ENCODE data around the gene GSK3A. TPM values are rescaled to one million over a fixed set of nuclear protein-coding genes. Genes with fewer than 3 reads are reported as not detected.

GSK3A gene
- total and polyA plus RNA-seq, 9 of the 15 experiments (the other 6 are each of a cell fraction or from before 2014, with no cell fraction given) = 0.62 to 90.7 (median 33.3) TPM

DNA sequence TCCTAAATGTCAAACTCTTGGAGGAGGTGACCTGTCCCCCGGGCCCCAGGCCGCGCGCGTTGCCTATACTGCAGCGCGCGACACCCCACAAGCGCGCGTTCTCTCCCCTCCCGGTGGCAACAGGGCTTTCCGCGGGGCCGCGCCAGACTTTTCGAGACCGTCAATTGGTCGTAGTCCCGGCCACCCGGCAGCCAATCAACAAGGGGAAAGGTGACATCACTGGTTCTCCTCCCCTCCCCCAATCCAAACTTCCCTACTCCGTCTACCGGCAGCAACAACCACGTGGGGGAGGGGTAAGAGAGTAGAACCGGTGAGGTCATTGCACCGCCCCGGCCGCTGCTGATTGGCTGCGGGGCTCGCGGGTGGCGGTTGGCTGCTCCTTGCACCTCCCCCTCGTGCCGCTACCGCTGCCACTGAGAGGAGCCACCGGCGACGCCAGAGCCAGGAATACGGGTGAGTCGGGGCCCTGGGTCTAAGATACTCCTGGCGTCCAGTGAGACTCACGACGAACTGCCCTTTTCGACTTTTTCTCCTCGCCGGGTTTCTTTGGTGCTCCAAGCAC, 25.8 kb upstream of the GSK3A start (continued):
- TF ChIP-seq, protein P1, sequence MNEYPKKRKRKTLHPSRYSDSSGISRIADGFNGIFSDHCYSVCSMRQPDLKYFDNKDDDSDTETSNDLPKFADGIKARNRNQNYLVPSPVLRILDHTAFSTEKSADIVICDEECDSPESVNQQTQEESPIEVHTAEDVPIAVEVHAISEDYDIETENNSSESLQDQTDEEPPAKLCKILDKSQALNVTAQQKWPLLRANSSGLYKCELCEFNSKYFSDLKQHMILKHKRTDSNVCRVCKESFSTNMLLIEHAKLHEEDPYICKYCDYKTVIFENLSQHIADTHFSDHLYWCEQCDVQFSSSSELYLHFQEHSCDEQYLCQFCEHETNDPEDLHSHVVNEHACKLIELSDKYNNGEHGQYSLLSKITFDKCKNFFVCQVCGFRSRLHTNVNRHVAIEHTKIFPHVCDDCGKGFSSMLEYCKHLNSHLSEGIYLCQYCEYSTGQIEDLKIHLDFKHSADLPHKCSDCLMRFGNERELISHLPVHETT (CRISPR knock-in tag; conservative IDR thresholded peaks at IDR 0.05 in 1 of 2, IDR thresholded peaks at IDR 0.05 in 1 of 2) = peak in 1 of 2 experiments; percentile 82; a peak in 2 of 4 replicates
- peak; percentile 80; the same call in 1 of the 2 replicates for TF ChIP-seq ZNF197 (CRISPR knock-in tag; IDR thresholded peaks at IDR 0.05; ENCODE audit: low read depth)
- TF ChIP-seq, protein P2, sequence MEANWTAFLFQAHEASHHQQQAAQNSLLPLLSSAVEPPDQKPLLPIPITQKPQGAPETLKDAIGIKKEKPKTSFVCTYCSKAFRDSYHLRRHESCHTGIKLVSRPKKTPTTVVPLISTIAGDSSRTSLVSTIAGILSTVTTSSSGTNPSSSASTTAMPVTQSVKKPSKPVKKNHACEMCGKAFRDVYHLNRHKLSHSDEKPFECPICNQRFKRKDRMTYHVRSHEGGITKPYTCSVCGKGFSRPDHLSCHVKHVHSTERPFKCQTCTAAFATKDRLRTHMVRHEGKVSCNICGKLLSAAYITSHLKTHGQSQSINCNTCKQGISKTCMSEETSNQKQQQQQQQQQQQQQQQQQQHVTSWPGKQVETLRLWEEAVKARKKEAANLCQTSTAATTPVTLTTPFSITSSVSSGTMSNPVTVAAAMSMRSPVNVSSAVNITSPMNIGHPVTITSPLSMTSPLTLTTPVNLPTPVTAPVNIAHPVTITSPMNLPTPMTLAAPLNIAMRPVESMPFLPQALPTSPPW (CRISPR knock-in tag; IDR thresholded peaks at IDR 0.05) = peak; percentile 84
- TF ChIP-seq, protein P3, sequence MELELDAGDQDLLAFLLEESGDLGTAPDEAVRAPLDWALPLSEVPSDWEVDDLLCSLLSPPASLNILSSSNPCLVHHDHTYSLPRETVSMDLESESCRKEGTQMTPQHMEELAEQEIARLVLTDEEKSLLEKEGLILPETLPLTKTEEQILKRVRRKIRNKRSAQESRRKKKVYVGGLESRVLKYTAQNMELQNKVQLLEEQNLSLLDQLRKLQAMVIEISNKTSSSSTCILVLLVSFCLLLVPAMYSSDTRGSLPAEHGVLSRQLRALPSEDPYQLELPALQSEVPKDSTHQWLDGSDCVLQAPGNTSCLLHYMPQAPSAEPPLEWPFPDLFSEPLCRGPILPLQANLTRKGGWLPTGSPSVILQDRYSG (tag; conservative IDR thresholded peaks at IDR 0.05; ENCODE audit: low read depth) = peak; percentile 10; the same call in 1 of the 2 replicates
- TF ChIP-seq, protein P4, sequence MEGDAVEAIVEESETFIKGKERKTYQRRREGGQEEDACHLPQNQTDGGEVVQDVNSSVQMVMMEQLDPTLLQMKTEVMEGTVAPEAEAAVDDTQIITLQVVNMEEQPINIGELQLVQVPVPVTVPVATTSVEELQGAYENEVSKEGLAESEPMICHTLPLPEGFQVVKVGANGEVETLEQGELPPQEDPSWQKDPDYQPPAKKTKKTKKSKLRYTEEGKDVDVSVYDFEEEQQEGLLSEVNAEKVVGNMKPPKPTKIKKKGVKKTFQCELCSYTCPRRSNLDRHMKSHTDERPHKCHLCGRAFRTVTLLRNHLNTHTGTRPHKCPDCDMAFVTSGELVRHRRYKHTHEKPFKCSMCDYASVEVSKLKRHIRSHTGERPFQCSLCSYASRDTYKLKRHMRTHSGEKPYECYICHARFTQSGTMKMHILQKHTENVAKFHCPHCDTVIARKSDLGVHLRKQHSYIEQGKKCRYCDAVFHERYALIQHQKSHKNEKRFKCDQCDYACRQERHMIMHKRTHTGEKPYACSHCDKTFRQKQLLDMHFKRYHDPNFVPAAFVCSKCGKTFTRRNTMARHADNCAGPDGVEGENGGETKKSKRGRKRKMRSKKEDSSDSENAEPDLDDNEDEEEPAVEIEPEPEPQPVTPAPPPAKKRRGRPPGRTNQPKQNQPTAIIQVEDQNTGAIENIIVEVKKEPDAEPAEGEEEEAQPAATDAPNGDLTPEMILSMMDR (IDR thresholded peaks at IDR 0.05 in 2 of 3, conservative IDR thresholded peaks at IDR 0.05 in 1 of 3; ENCODE audit: insufficient read depth in 2 of 3, low read depth in 1 of 3, low read length in 3 of 3) = no peak
- no peak for TF ChIP-seq NR2C2 (CRISPR knock-in tag; IDR thresholded peaks at IDR 0.05)
- TF ChIP-seq NR2C2 (tag; IDR thresholded peaks at IDR 0.05) = peak; percentile 83; the same call in 1 of the 2 replicates
- TF ChIP-seq, protein P5, sequence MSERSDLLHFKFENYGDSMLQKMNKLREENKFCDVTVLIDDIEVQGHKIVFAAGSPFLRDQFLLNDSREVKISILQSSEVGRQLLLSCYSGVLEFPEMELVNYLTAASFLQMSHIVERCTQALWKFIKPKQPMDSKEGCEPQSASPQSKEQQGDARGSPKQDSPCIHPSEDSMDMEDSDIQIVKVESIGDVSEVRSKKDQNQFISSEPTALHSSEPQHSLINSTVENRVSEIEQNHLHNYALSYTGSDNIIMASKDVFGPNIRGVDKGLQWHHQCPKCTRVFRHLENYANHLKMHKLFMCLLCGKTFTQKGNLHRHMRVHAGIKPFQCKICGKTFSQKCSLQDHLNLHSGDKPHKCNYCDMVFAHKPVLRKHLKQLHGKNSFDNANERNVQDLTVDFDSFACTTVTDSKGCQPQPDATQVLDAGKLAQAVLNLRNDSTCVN (CRISPR knock-in tag; IDR thresholded peaks at IDR 0.05) = 0 out of 2 replicates have a peak, but pooled peaks have one; percentile 42
- no peak for TF ChIP-seq ZNF24 (IDR thresholded peaks at IDR 0.05)
- TF ChIP-seq, protein P6, sequence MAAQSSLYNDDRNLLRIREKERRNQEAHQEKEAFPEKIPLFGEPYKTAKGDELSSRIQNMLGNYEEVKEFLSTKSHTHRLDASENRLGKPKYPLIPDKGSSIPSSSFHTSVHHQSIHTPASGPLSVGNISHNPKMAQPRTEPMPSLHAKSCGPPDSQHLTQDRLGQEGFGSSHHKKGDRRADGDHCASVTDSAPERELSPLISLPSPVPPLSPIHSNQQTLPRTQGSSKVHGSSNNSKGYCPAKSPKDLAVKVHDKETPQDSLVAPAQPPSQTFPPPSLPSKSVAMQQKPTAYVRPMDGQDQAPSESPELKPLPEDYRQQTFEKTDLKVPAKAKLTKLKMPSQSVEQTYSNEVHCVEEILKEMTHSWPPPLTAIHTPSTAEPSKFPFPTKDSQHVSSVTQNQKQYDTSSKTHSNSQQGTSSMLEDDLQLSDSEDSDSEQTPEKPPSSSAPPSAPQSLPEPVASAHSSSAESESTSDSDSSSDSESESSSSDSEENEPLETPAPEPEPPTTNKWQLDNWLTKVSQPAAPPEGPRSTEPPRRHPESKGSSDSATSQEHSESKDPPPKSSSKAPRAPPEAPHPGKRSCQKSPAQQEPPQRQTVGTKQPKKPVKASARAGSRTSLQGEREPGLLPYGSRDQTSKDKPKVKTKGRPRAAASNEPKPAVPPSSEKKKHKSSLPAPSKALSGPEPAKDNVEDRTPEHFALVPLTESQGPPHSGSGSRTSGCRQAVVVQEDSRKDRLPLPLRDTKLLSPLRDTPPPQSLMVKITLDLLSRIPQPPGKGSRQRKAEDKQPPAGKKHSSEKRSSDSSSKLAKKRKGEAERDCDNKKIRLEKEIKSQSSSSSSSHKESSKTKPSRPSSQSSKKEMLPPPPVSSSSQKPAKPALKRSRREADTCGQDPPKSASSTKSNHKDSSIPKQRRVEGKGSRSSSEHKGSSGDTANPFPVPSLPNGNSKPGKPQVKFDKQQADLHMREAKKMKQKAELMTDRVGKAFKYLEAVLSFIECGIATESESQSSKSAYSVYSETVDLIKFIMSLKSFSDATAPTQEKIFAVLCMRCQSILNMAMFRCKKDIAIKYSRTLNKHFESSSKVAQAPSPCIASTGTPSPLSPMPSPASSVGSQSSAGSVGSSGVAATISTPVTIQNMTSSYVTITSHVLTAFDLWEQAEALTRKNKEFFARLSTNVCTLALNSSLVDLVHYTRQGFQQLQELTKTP (IDR thresholded peaks at IDR 0.05; ENCODE audit: low read depth in 1 of 2, partially characterized antibody in 2 of 2) = peak in 1 of 2 experiments; percentile 24
- TF ChIP-seq ZNF830 (CRISPR knock-in tag; IDR thresholded peaks at IDR 0.05) = no peak
- peak; percentile 99 for TF ChIP-seq JUN (IDR thresholded peaks at IDR 0.05; ENCODE audit: borderline replicate concordance, low read depth, low read length)
- peak; percentile 97 for TF ChIP-seq JUN (CRISPR knock-in tag; IDR thresholded peaks at IDR 0.05; ENCODE audit: borderline replicate concordance)
- TF ChIP-seq MED1 (CRISPR knock-in tag; IDR thresholded peaks at IDR 0.05; ENCODE audit: borderline replicate concordance) = no peak
